H1 (cell line): ENCODE measurements around the gene SIRT6. TPM values are rescaled to one million over a fixed set of nuclear protein-coding genes. Genes with fewer than 3 reads are reported as not detected.

Experiments
- BACH1 ChIP-seq: IDR thresholded peaks from 2 replicates; pipeline ENCODE4 v1.6.1; 2012; ENCODE audit warnings: low read length, improper control_type of control experiment
- CBX5 ChIP-seq: fragments of 300-800, 300-1000 bp; sonication (generic); IDR thresholded peaks from 2 replicates; pipeline ENCODE4 v1.7.1; 2016; ENCODE audit warnings: antibody characterized with exemption, low read length, low read depth
- CHD2 ChIP-seq: IDR thresholded peaks from 2 replicates; pipeline ENCODE4 v1.6.1; 2012; ENCODE audit warnings: low read length, improper control_type of control experiment
- SIX5 ChIP-seq: IDR thresholded peaks from 2 replicates; pipeline ENCODE4 v1.6.1; 2011; ENCODE audit warnings: mild to moderate bottlenecking, low read depth, low read length
- ZNF274 ChIP-seq: IDR thresholded peaks from 2 replicates; pipeline ENCODE4 v1.7.0; 2012; ENCODE audit warnings: low read length, borderline replicate concordance; ENCODE audit errors: extremely low read depth
- polyA plus RNA-seq, 7 experiments: library from polyadenylated mRNA; depleted of rRNA in 3 of 7; stranded (reverse) in 5 of 7; unstranded in 2 of 7; fragments of >200 nt in 5 of 7; fragments of 200-250 nt in 2 of 7; gene quantifications; 1 replicate in 5 of 7; 2 replicates in 1 of 7; 4 replicates in 1 of 7; pipeline versions ENCODE4 v1.2.1 to v1.2.3, GENCODE V29; 2011 to 2013; ENCODE audit warnings: missing spikeins in 2 of 7, mixed read lengths in 2 of 7
- total RNA-seq: library from RNA; stranded (reverse); fragmentation: NEBNext Ultra II Directional; extraction: Animal tissue kit (Norgen Biotek cat#: 25700); gene quantifications from 2 replicates; pipeline ENCODE4 v1.2.1, GENCODE V29; 2021
- TF ChIP-seq, protein P1 (sequence below): IDR thresholded peaks from 2 replicates; pipeline ENCODE4 v1.6.1; 2012; ENCODE audit warnings: low read length, inconsistent platforms

The SIRT6 gene
- total and polyA plus RNA-seq, 2 of the 8 experiments (the other 6 are each of a cell fraction or from before 2014, with no cell fraction given): 25.2 to 27.0 TPM

GRCh38 chr19:4196009-4196408 is 13.6 kb upstream of the SIRT6 start (continued):
- TF ChIP-seq, protein P1, sequence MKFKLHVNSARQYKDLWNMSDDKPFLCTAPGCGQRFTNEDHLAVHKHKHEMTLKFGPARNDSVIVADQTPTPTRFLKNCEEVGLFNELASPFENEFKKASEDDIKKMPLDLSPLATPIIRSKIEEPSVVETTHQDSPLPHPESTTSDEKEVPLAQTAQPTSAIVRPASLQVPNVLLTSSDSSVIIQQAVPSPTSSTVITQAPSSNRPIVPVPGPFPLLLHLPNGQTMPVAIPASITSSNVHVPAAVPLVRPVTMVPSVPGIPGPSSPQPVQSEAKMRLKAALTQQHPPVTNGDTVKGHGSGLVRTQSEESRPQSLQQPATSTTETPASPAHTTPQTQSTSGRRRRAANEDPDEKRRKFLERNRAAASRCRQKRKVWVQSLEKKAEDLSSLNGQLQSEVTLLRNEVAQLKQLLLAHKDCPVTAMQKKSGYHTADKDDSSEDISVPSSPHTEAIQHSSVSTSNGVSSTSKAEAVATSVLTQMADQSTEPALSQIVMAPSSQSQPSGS: no peak
- no peak for TF ChIP-seq SIX5
- no peak for TF ChIP-seq ZNF274
- no peak for TF ChIP-seq CBX5
- no peak for TF ChIP-seq CHD2
- no peak for TF ChIP-seq BACH1
